HepG2 (cell line): ENCODE measurements around the gene LAG3. TPM values are rescaled to one million over a fixed set of nuclear protein-coding genes. Genes with fewer than 3 reads are reported as not detected.

Experiments used
- AKAP8 ChIP-seq: sonication (generic); formaldehyde crosslinking; IDR thresholded peaks from 2 replicates; pipeline ENCODE4 v1.5.1; 2020; ENCODE audit warnings: mild to moderate bottlenecking, missing genetic modification reagents
- FOSL2 ChIP-seq: sonication (generic); formaldehyde crosslinking; IDR thresholded peaks from 2 replicates; pipeline ENCODE4 v1.4.0; 2020; ENCODE audit warnings: missing genetic modification reagents
- HNF4A ChIP-seq: sonication (generic); formaldehyde crosslinking; IDR thresholded peaks from 2 replicates; pipeline ENCODE4 v1.4.0; 2020; ENCODE audit warnings: missing genetic modification reagents
- KDM4B ChIP-seq: sonication (generic); formaldehyde crosslinking; IDR thresholded peaks from 2 replicates; pipeline ENCODE4 v1.4.0; 2020; ENCODE audit warnings: missing genetic modification reagents
- KMT2B ChIP-seq: IDR thresholded peaks from 2 replicates; pipeline ENCODE4 v1.6.1; 2016; ENCODE audit warnings: missing genetic modification reagents, missing compliant biosample characterization
- LCORL ChIP-seq, 2 experiments: fragments of 450-650 bp in 1 of 2; sonication (generic) in 1 of 2; formaldehyde crosslinking in 1 of 2; IDR thresholded peaks; 2 replicates each; pipeline versions ENCODE4 v1.5.0 to v1.6.1; 2017 to 2020; ENCODE audit warnings: antibody characterized with exemption in 1 of 2, missing genetic modification reagents in 1 of 2
- MED1 ChIP-seq: sonication (generic); formaldehyde crosslinking; IDR thresholded peaks from 2 replicates; pipeline ENCODE4 v1.4.0; 2020; ENCODE audit warnings: missing genetic modification reagents
- NKX3-1 ChIP-seq: sonication (generic); formaldehyde crosslinking; IDR thresholded peaks from 2 replicates; pipeline ENCODE4 v1.5.0; 2020; ENCODE audit warnings: missing genetic modification reagents
- NR2F1 ChIP-seq, 2 experiments: fragments of 450-650 bp in 1 of 2; formaldehyde crosslinking in 1 of 2; IDR thresholded peaks; 2 replicates each; pipeline versions ENCODE4 v1.5.0 to v1.6.1; 2016 to 2020; ENCODE audit warnings: mild to moderate bottlenecking in 1 of 2, missing compliant biosample characterization in 1 of 2, missing genetic modification reagents in 1 of 2, moderate library complexity in 1 of 2
- NR2F6 ChIP-seq, 2 experiments: IDR thresholded peaks; 2 replicates each; pipeline ENCODE4 v1.6.1; 2016; ENCODE audit warnings: antibody characterized with exemption in 1 of 2, mild to moderate bottlenecking in 1 of 2
- PAXIP1 ChIP-seq: sonication (generic); formaldehyde crosslinking; conservative IDR thresholded peaks from 2 replicates; pipeline ENCODE4 v1.4.0; 2020; ENCODE audit warnings: mild to moderate bottlenecking, missing genetic modification reagents, moderate library complexity
- SAP130 ChIP-seq: IDR thresholded peaks from 2 replicates; pipeline ENCODE4 v1.6.1; 2016; ENCODE audit warnings: low read depth
- SIN3A ChIP-seq: IDR thresholded peaks from 2 replicates; pipeline ENCODE4 v1.6.1; 2011; ENCODE audit warnings: low read depth, mild to moderate bottlenecking, control low read depth, low read length, borderline replicate concordance
- SOX5 ChIP-seq: IDR thresholded peaks from 2 replicates; pipeline ENCODE4 v1.6.1; 2016; ENCODE audit warnings: borderline replicate concordance
- ZFP91 ChIP-seq: sonication (generic); formaldehyde crosslinking; IDR thresholded peaks from 2 replicates; pipeline ENCODE4 v1.9.0; 2022; ENCODE audit warnings: missing genetic modification reagents, mild to moderate bottlenecking, borderline replicate concordance
- ZNF558 ChIP-seq: sonication (generic); formaldehyde crosslinking; IDR thresholded peaks from 2 replicates; pipeline ENCODE4 v1.9.0; 2022; ENCODE audit warnings: mild to moderate bottlenecking, missing genetic modification reagents, borderline replicate concordance
- ZNF772 ChIP-seq: sonication (generic); formaldehyde crosslinking; IDR thresholded peaks from 2 replicates; pipeline ENCODE4 v1.5.0; 2020; ENCODE audit warnings: mild to moderate bottlenecking, missing genetic modification reagents
- ZNF788 ChIP-seq: sonication (generic); formaldehyde crosslinking; IDR thresholded peaks from 2 replicates; pipeline ENCODE4 v1.5.0; 2020; ENCODE audit warnings: mild to moderate bottlenecking, missing genetic modification reagents, borderline replicate concordance
- ZSCAN20 ChIP-seq: sonication (generic); formaldehyde crosslinking; IDR thresholded peaks from 2 replicates; pipeline ENCODE4 v1.4.0; 2020; ENCODE audit warnings: missing genetic modification reagents, mild to moderate bottlenecking, borderline replicate concordance
- ZSCAN21 ChIP-seq: sonication (generic); formaldehyde crosslinking; IDR thresholded peaks from 2 replicates; pipeline ENCODE4 v1.8.0; 2022; ENCODE audit warnings: mild to moderate bottlenecking, missing genetic modification reagents, moderate library complexity, borderline replicate concordance
- ZSCAN29 ChIP-seq: sonication (generic); formaldehyde crosslinking; conservative IDR thresholded peaks from 2 replicates; pipeline ENCODE4 v1.4.0; 2020; ENCODE audit warnings: mild to moderate bottlenecking, missing genetic modification reagents
- ZSCAN31 ChIP-seq: sonication (generic); formaldehyde crosslinking; IDR thresholded peaks from 2 replicates; pipeline ENCODE4 v1.5.0; 2020; ENCODE audit warnings: low read depth, mild to moderate bottlenecking, missing genetic modification reagents
- polyA plus RNA-seq, 8 experiments: library from polyadenylated mRNA; depleted of rRNA in 3 of 8; stranded (reverse) in 7 of 8; unstranded in 1 of 8; fragments of >200 nt; fragmentation: Illumina TruSeq in 4 of 8; extraction: Trizol in 4 of 8; gene quantifications; 2 replicates each; pipeline versions ENCODE4 v1.2.1 to v1.2.3, GENCODE V29; 2011 to 2016; ENCODE audit warnings: low read depth in 4 of 8, missing spikeins in 1 of 8, mixed read lengths in 1 of 8; ENCODE audit not compliant: insufficient read depth in 1 of 8
- total RNA-seq, 5 experiments: library from RNA; depleted of rRNA; stranded (reverse); fragments of >200 nt; fragmentation: Illumina TruSeq; extraction: Trizol; gene quantifications; 2 replicates each; pipeline ENCODE4 v1.2.3, GENCODE V29; 2016; ENCODE audit warnings: low read depth in 1 of 5

The LAG3 gene
- total and polyA plus RNA-seq, 2 of the 13 experiments (the other 11 are each of a cell fraction or from before 2014, with no cell fraction given): 0.11 to 0.26 TPM

GRCh38 chr12:6779708-6780432, 7.5 kb downstream of the LAG3 start (continued):
- TF ChIP-seq ZSCAN20 (CRISPR knock-in tag) (no peak), ZNF772 (CRISPR knock-in tag) (peak; percentile 40; the same call in 1 of the 2 replicates), MED1 (peak; percentile 22; the same call in 1 of the 2 replicates), KMT2B (CRISPR knock-in tag) (no peak), ZSCAN31 (0 out of 2 replicates have a peak, but pooled peaks have one; percentile 10), ZSCAN29 (no peak), ZNF788 (CRISPR knock-in tag) (0 out of 2 replicates have a peak, but pooled peaks have one; percentile 51), LCORL (IDR thresholded peaks at IDR 0.05) (no peak), LCORL (CRISPR knock-in tag; IDR thresholded peaks at IDR 0.05) (peak; percentile 73; the same call in 1 of the 2 replicates), HNF4A (CRISPR knock-in tag) (peak; percentile 89), NR2F1 (CRISPR knock-in tag; IDR thresholded peaks at IDR 0.05) (no peak), SAP130 (peak; percentile 53; the same call in 1 of the 2 replicates), ZSCAN21 (CRISPR knock-in tag) (no peak), NKX3-1 (no peak), SIN3A (0 out of 2 replicates have a peak, but pooled peaks have one; percentile 33), AKAP8 (CRISPR knock-in tag) (0 out of 2 replicates have a peak, but pooled peaks have one; percentile 56), ZNF558 (CRISPR knock-in tag) (no peak), NR2F6 (IDR thresholded peaks at IDR 0.05) (no peak), NR2F6 (CRISPR knock-in tag; IDR thresholded peaks at IDR 0.05) (peak; percentile 32; the same call in 1 of the 2 replicates), PAXIP1 (CRISPR knock-in tag) (peak; percentile 86), SOX5 (CRISPR knock-in tag) (0 out of 2 replicates have a peak, but pooled peaks have one; percentile 11), KDM4B (CRISPR knock-in tag) (no peak), ZFP91 (CRISPR knock-in tag) (no peak), FOSL2 (CRISPR knock-in tag) (peak; percentile 29; the same call in 1 of the 2 replicates)
